Loucy (cell line): ENCODE measurements around the gene USP34.

Source experiments
- H2AFZ ChIP-seq: fragments of 200-600 bp; sonication (generic); 2 replicates; pipeline ENCODE4 v1.6.0; 2016; ENCODE audit warnings: antibody characterized with exemption, mild to moderate bottlenecking, low read length, moderate library complexity
- H3F3A ChIP-seq: fragments of 200-600 bp; 2 replicates; pipeline ENCODE4 v1.6.0; 2016; ENCODE audit warnings: antibody characterized with exemption, low read depth, mild to moderate bottlenecking
- H3K27me3 ChIP-seq: fragments of 200-600 bp; sonication (generic); 2 replicates; pipeline ENCODE4 v1.6.1; 2014; ENCODE audit warnings: low read length, mild to moderate bottlenecking; ENCODE audit not compliant: insufficient read depth, poor library complexity, severe bottlenecking
- H3K36me3 ChIP-seq: fragments of 200-600 bp; sonication (generic); 2 replicates; pipeline ENCODE4 v1.6.1; 2016; ENCODE audit warnings: low read length; ENCODE audit not compliant: insufficient read depth
- H3K4me1 ChIP-seq: fragments of 200-600 bp; sonication (generic); 2 replicates; pipeline ENCODE4 v1.5.1; 2014; ENCODE audit warnings: low read length, mild to moderate bottlenecking; ENCODE audit not compliant: insufficient read depth, poor library complexity, severe bottlenecking
- H3K4me2 ChIP-seq: fragments of 200-600 bp; sonication (generic); 2 replicates; pipeline ENCODE4 v1.6.0; 2014; ENCODE audit warnings: antibody characterized with exemption, low read length, low read depth, mild to moderate bottlenecking; ENCODE audit not compliant: poor library complexity, severe bottlenecking
- H3K4me3 ChIP-seq: fragments of 200-600 bp; sonication (generic); 2 replicates; pipeline ENCODE4 v1.5.1; 2014; ENCODE audit warnings: low read length, mild to moderate bottlenecking, mixed read lengths; ENCODE audit not compliant: poor library complexity, severe bottlenecking
- H3K79me2 ChIP-seq: fragments of 200-600 bp; sonication (generic); 2 replicates; pipeline ENCODE4 v1.6.1; 2014; ENCODE audit warnings: low read length; ENCODE audit not compliant: insufficient read depth
- H3K9ac ChIP-seq: fragments of 200-600 bp; sonication (generic); 2 replicates; pipeline ENCODE4 v1.6.0; 2014; ENCODE audit warnings: mild to moderate bottlenecking, low read depth, low read length, moderate library complexity; ENCODE audit not compliant: poor library complexity, severe bottlenecking
- H3K9me2 ChIP-seq: fragments of 200-600 bp; sonication (generic); replicated peaks from 2 replicates; pipeline ENCODE4 v1.6.1; 2016; ENCODE audit warnings: low read depth, low read length, mixed read lengths
- H3K9me3 ChIP-seq: fragments of 200-600 bp; sonication (generic); 2 replicates; pipeline ENCODE4 v1.6.1; 2014; ENCODE audit warnings: mild to moderate bottlenecking, antibody characterized with exemption, low read length, low read depth; ENCODE audit not compliant: insufficient read depth
- H4K20me1 ChIP-seq: fragments of 200-600 bp; sonication (generic); 2 replicates; pipeline ENCODE4 v1.6.0; 2014; ENCODE audit warnings: antibody characterized with exemption, low read length, mild to moderate bottlenecking; ENCODE audit not compliant: insufficient read depth, poor library complexity, severe bottlenecking
- CTCF ChIP-seq: fragments of 200-600 bp; sonication (generic); conservative IDR thresholded peaks from 2 replicates; pipeline ENCODE4 v1.5.1; 2014; ENCODE audit warnings: mild to moderate bottlenecking, antibody characterized with exemption, low read length
- EZH2phosphoT487 ChIP-seq: fragments of 200-600 bp; IDR thresholded peaks from 2 replicates; pipeline ENCODE4 v1.6.1; 2018; ENCODE audit warnings: antibody characterized with exemption, mild to moderate bottlenecking, moderate library complexity, borderline replicate concordance

USP34 gene

GRCh38 chr2:61512768-61513398 lies 42.0 kb upstream of the USP34 start:
- H4K20me1 ChIP-seq, result peaks cover 91% of the 10 kb centered on the region
- no peak overlapping the region for H3K9ac ChIP-seq
- H2AFZ ChIP-seq, result no peak overlapping the region
- no peaks in the 10 kb centered on the region for H3K9me2 ChIP-seq
- H3K27me3 ChIP-seq, result no peaks in the 10 kb centered on the region
- peaks cover 100% of the 10 kb centered on the region for H3K79me2 ChIP-seq
- H3K4me1 ChIP-seq, result no peaks in the 10 kb centered on the region
- H3K4me2 ChIP-seq, result no peak overlapping the region
- TF ChIP-seq CTCF (no peak), EZH2phosphoT487 (no peak)
- H3K9me3 ChIP-seq, result no peaks in the 10 kb centered on the region
- no peak overlapping the region for H3K4me3 ChIP-seq
- peaks cover 99% of the 10 kb centered on the region for H3K36me3 ChIP-seq
- no peaks in the 10 kb centered on the region for H3F3A ChIP-seq

DNA sequence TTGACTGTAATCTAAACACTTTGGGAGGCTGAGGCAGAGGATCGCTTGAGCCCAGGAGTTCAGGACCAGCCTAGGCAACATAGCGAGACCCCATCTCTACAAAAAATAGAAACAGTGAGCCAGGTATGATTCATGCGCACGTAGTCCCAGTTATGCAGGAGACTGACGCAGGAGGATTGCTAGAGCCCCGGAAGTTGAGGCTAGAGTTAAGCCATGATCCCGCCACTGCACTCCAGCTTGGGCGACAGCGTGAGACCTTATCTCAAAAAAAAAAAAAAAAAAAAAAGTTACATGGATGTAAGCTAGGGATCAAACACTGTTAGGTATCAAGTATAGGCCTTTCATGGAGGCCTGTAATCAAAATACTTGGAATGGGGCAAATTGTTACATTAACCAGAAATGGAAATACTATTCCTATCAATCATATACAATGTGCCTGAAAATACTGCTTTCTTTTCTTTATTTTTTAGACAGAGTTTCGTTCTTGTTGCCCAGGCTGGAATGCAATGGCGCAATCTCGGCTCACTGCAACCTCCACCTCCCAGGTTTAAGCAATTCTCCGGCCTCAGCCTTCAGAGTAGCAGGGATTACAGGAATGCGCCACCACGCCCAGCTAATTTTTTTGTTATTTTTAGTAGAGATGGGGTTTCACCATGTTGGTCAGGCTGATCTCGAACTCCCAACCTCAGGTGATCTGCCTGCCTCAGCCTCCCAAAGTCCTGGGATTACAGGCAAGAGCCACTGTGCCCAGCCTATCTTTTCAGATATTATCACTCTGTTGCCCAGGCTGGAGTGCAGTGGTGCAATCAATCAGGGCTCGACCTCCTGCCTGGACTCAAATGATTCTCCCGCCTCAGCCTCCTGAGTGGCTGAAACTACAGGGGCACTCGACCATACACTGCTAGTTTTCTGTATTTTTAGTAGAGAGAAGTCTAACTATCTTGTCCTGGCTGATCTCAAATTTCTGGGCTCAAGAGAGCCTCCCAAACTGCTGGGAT lies 40.1 kb upstream of the USP34 start:
- peaks cover 100% of the 10 kb centered on the region for H3K79me2 ChIP-seq
- H3K27me3 ChIP-seq, result no peaks in the 10 kb centered on the region
- no peak overlapping the region for H3K9ac ChIP-seq
- peaks cover 89% of the 10 kb centered on the region for H4K20me1 ChIP-seq
- no peaks in the 10 kb centered on the region for H3K9me3 ChIP-seq
- no peaks in the 10 kb centered on the region for H3K4me1 ChIP-seq
- H3K4me3 ChIP-seq, result no peak overlapping the region
- H2AFZ ChIP-seq, result no peak overlapping the region
- H3K9me2 ChIP-seq, result no peaks in the 10 kb centered on the region
- TF ChIP-seq CTCF (no peak), EZH2phosphoT487 (no peak)
- peaks cover 89% of the 10 kb centered on the region for H3K36me3 ChIP-seq
- H3F3A ChIP-seq, result no peaks in the 10 kb centered on the region
- no peak overlapping the region for H3K4me2 ChIP-seq

- no peaks in the 10 kb centered on the region for H3K9me3 ChIP-seq
- H3K36me3 ChIP-seq, result peaks cover 84% of the 10 kb centered on the region
- no peak overlapping the region for H3K9ac ChIP-seq
- H2AFZ ChIP-seq, result no peak overlapping the region
- no peak overlapping the region for H3K4me2 ChIP-seq
- no peaks in the 10 kb centered on the region for H3F3A ChIP-seq
- H3K9me2 ChIP-seq, result no peaks in the 10 kb centered on the region
- H3K4me3 ChIP-seq, result no peak overlapping the region
- TF ChIP-seq EZH2phosphoT487, result no peak
- no peak for TF ChIP-seq CTCF
- H3K79me2 ChIP-seq, result peaks cover 84% of the 10 kb centered on the region
- H4K20me1 ChIP-seq, result peaks cover 76% of the 10 kb centered on the region
- no peaks in the 10 kb centered on the region for H3K4me1 ChIP-seq
- no peaks in the 10 kb centered on the region for H3K27me3 ChIP-seq
These were observed 34.1 kb upstream of the USP34 start for GRCh38 chr2:61504949-61505348.
